RCC 7860 (cell line): Measurements from ENCODE around the gene ARHGEF1.
A peak's percentile ranks its signal among the peaks of the same experiment; 100 is the strongest.

Experiments
- DNase-seq: peaks from one replicate; pipeline ENCODE4 v3.0.0-alpha.2; 2015; ENCODE audit warnings: low spot score
- FAIRE-seq: peaks from 2 replicates; lab custom pipeline; 2012; peaks lifted over from hg19 to GRCh38; lab: Jason Lieb, UNC

The ARHGEF1 gene

GRCh38 chr19:41945135-41945766 is 62.3 kb downstream of the ARHGEF1 start:
- DNase-seq (no peak), FAIRE-seq (no peak)

- no peak for DNase-seq
- no peak for FAIRE-seq
Observed at GRCh38 chr19:41947091-41947490, 64.1 kb downstream of the ARHGEF1 start.

GRCh38 chr19:41951686-41952172 is 68.7 kb downstream of the ARHGEF1 start:
- FAIRE-seq (no peak), DNase-seq (peak; percentile 13)

- DNase-seq = no peak
- FAIRE-seq = no peak
Observed at GRCh38 chr19:41955521-41955920, 72.5 kb downstream of the ARHGEF1 start.

- DNase-seq = no peak
- no peak for FAIRE-seq
Observed at GRCh38 chr19:41956621-41957020, 73.6 kb downstream of the ARHGEF1 start.
